ENCODE data around the gene TOMM20. TPM values are rescaled to one million over a fixed set of nuclear protein-coding genes. Genes with fewer than 3 reads are reported as not detected.

Gene TOMM20
- total RNA-seq, 1 experiment from 2014 or later: 101 TPM

DNA sequence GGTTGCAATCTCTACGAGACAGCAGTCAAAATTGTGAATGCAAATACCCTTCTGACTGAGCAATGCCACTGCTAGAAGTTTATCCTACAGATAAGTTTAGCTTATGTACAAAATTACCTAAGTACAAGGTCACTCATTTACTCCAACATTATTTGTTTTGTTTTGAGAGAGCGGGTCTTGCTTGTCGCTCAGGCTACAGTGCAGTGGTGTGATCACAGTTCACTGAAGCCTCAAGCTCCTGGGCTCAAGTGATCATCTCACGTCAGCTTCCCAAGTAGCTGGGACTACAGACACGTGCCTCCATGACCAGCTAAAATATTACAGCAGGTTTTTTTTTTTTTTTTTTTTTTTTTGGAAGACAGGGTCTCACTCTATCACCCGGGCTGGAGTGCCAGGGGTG lies 17.0 kb upstream of the TOMM20 start:
- H3K4me3 ChIP-seq (ENCODE audit: low read depth in 2 of 2, low read length in 2 of 2): no peak overlapping the region
- no peak overlapping the region for H3K27ac ChIP-seq (ENCODE audit: low read length)
- BruUV-seq (replicated peaks): no TSS peak
- DNase-seq (ENCODE audit: low read depth, low spot score) (no peak), ATAC-seq (no peak)
- no peaks in the 10 kb centered on the region for H3K27me3 ChIP-seq (ENCODE audit: control insufficient read depth, insufficient read depth, low read length)
- intact Hi-C loops (cut with micrococcal nuclease; ENCODE audit: unreplicated experiment) (no loop called here), in situ Hi-C loops (cut with HindIII; ENCODE audit: low pct_unique_long_range_greater_than_20kb, low sequenced_read_pairs) (no loop called here)
- CTCF ChIA-PET: interaction anchor here (0.6 kb wide), 1 partner anchor 11 kb away, joined by 6 read pairs; no protein-coding TSS in a partner anchor
- TF ChIP-seq, protein P1, sequence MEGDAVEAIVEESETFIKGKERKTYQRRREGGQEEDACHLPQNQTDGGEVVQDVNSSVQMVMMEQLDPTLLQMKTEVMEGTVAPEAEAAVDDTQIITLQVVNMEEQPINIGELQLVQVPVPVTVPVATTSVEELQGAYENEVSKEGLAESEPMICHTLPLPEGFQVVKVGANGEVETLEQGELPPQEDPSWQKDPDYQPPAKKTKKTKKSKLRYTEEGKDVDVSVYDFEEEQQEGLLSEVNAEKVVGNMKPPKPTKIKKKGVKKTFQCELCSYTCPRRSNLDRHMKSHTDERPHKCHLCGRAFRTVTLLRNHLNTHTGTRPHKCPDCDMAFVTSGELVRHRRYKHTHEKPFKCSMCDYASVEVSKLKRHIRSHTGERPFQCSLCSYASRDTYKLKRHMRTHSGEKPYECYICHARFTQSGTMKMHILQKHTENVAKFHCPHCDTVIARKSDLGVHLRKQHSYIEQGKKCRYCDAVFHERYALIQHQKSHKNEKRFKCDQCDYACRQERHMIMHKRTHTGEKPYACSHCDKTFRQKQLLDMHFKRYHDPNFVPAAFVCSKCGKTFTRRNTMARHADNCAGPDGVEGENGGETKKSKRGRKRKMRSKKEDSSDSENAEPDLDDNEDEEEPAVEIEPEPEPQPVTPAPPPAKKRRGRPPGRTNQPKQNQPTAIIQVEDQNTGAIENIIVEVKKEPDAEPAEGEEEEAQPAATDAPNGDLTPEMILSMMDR (IDR thresholded peaks at IDR 0.05): no peak
- TF ChIP-seq POLR2AphosphoS5 (IDR thresholded peaks at IDR 0.05; ENCODE audit: low read depth, low read length) (no peak), SIN3A (IDR thresholded peaks at IDR 0.05; ENCODE audit: borderline replicate concordance, insufficient read depth, low read depth, low read length) (no peak), TCF7L2 (IDR thresholded peaks at IDR 0.05; ENCODE audit: low read depth, low read length) (no peak)
- TF ChIP-seq, protein P2, sequence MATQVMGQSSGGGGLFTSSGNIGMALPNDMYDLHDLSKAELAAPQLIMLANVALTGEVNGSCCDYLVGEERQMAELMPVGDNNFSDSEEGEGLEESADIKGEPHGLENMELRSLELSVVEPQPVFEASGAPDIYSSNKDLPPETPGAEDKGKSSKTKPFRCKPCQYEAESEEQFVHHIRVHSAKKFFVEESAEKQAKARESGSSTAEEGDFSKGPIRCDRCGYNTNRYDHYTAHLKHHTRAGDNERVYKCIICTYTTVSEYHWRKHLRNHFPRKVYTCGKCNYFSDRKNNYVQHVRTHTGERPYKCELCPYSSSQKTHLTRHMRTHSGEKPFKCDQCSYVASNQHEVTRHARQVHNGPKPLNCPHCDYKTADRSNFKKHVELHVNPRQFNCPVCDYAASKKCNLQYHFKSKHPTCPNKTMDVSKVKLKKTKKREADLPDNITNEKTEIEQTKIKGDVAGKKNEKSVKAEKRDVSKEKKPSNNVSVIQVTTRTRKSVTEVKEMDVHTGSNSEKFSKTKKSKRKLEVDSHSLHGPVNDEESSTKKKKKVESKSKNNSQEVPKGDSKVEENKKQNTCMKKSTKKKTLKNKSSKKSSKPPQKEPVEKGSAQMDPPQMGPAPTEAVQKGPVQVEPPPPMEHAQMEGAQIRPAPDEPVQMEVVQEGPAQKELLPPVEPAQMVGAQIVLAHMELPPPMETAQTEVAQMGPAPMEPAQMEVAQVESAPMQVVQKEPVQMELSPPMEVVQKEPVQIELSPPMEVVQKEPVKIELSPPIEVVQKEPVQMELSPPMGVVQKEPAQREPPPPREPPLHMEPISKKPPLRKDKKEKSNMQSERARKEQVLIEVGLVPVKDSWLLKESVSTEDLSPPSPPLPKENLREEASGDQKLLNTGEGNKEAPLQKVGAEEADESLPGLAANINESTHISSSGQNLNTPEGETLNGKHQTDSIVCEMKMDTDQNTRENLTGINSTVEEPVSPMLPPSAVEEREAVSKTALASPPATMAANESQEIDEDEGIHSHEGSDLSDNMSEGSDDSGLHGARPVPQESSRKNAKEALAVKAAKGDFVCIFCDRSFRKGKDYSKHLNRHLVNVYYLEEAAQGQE (IDR thresholded peaks at IDR 0.05; ENCODE audit: insufficient read depth in 1 of 2, low read depth in 2 of 2, low read length in 1 of 2): no peak
- no peaks in the 10 kb centered on the region for H3K4me1 ChIP-seq (ENCODE audit: control insufficient read depth, insufficient read depth, low read length)
- no peaks in the 10 kb centered on the region for H3K9me3 ChIP-seq (ENCODE audit: control insufficient read depth, insufficient read depth, low read depth, low read length)
- POLR2A ChIA-PET: no interaction called here
- peaks cover 10% of the 10 kb centered on the region for H3K36me3 ChIP-seq (ENCODE audit: control insufficient read depth, insufficient read depth, low read length)

- POLR2A ChIA-PET: no interaction called here
Measured at GRCh38 chr1:235142991-235143390, 14.4 kb upstream of the TOMM20 start.

More at GRCh38 chr1:235142991-235143390, 14.4 kb upstream of the TOMM20 start:
- CTCF ChIA-PET: no interaction called here
- no TSS peak for BruUV-seq (replicated peaks)
- Histone ChIP-seq H3K27me3 (ENCODE audit: control insufficient read depth, insufficient read depth, low read length) (no peaks in the 10 kb centered on the region), H3K27ac (ENCODE audit: low read length) (no peak overlapping the region), H3K36me3 (ENCODE audit: control insufficient read depth, insufficient read depth, low read length) (peaks cover 18% of the 10 kb centered on the region), H3K9me3 (ENCODE audit: control insufficient read depth, insufficient read depth, low read depth, low read length) (no peaks in the 10 kb centered on the region), H3K4me1 (ENCODE audit: control insufficient read depth, insufficient read depth, low read length) (no peaks in the 10 kb centered on the region), H3K4me3 (ENCODE audit: low read depth in 2 of 2, low read length in 2 of 2) (no peak overlapping the region)
- no peak for ATAC-seq
- DNase-seq (ENCODE audit: low read depth, low spot score): no peak
- in situ Hi-C loops (cut with HindIII; ENCODE audit: low pct_unique_long_range_greater_than_20kb, low sequenced_read_pairs): no loop called here
- intact Hi-C loops (cut with micrococcal nuclease; ENCODE audit: unreplicated experiment): no loop called here
- TF ChIP-seq, protein P2 (IDR thresholded peaks at IDR 0.05; ENCODE audit: insufficient read depth in 1 of 2, low read depth in 2 of 2, low read length in 1 of 2): no peak
- TF ChIP-seq TCF7L2 (IDR thresholded peaks at IDR 0.05; ENCODE audit: low read depth, low read length) (no peak), SIN3A (IDR thresholded peaks at IDR 0.05; ENCODE audit: borderline replicate concordance, insufficient read depth, low read depth, low read length) (no peak), POLR2AphosphoS5 (IDR thresholded peaks at IDR 0.05; ENCODE audit: low read depth, low read length) (no peak)
- TF ChIP-seq, protein P1 (IDR thresholded peaks at IDR 0.05): no peak
